Smooth muscle cell (in vitro differentiated cells): Measurements from ENCODE around the gene SMIM41. TPM values are rescaled to one million over a fixed set of nuclear protein-coding genes. Genes with fewer than 3 reads are reported as not detected.

Experiments used
- DNase-seq: peaks from one replicate; lab custom pipeline; 2025; ENCODE audit not compliant: unreplicated experiment; lab: John Stamatoyannopoulos, UW
- H2AFZ ChIP-seq: fragments of 200-600 bp; sonication (generic); 2 replicates; pipeline ENCODE4 v1.6.0; 2016; ENCODE audit warnings: antibody characterized with exemption, low read depth, mild to moderate bottlenecking
- H3F3A ChIP-seq: fragments of 200-600 bp; sonication (generic); 2 replicates; pipeline ENCODE4 v1.6.0; 2017; ENCODE audit warnings: antibody characterized with exemption, low read depth
- H3K27ac ChIP-seq: fragments of 200-600 bp; sonication (generic); 2 replicates; pipeline ENCODE4 v1.5.1; 2016; ENCODE audit warnings: low read depth, mild to moderate bottlenecking
- H3K27me3 ChIP-seq: fragments of 200-600 bp; sonication (generic); 2 replicates; pipeline ENCODE4 v1.6.1; 2016; ENCODE audit warnings: low read depth, mild to moderate bottlenecking
- H3K36me3 ChIP-seq: fragments of 200-600 bp; sonication (generic); 2 replicates; pipeline ENCODE4 v1.5.1; 2016; ENCODE audit warnings: low read depth
- H3K4me1 ChIP-seq: fragments of 200-600 bp; sonication (generic); 2 replicates; pipeline ENCODE4 v1.5.1; 2016; ENCODE audit warnings: low read depth
- H3K4me2 ChIP-seq: fragments of 200-600 bp; sonication (generic); 2 replicates; pipeline ENCODE4 v1.6.0; 2016; ENCODE audit warnings: mild to moderate bottlenecking
- H3K4me3 ChIP-seq: fragments of 200-600 bp; sonication (generic); 2 replicates; pipeline ENCODE4 v1.5.1; 2016; ENCODE audit warnings: mild to moderate bottlenecking
- H3K79me2 ChIP-seq: fragments of 200-600 bp; sonication (generic); 2 replicates; pipeline ENCODE4 v1.6.0; 2016; ENCODE audit warnings: low read depth, mild to moderate bottlenecking
- H3K9ac ChIP-seq: fragments of 200-600 bp; sonication (generic); 2 replicates; pipeline ENCODE4 v1.6.0; 2016; ENCODE audit warnings: low read depth
- H3K9me3 ChIP-seq: fragments of 200-600 bp; sonication (generic); replicated peaks from 2 replicates; pipeline ENCODE4 v1.5.1; 2016; ENCODE audit warnings: low read depth
- H4K20me1 ChIP-seq: fragments of 200-600 bp; sonication (generic); 2 replicates; pipeline ENCODE4 v1.6.0; 2016; ENCODE audit warnings: low read depth
- WGBS: methylation state at CpG from one replicate; pipeline ENCODE4 v1.1.7; 2016; ENCODE audit warnings: low lambda C conversion rate; 5-methylcytosine and 5-hydroxymethylcytosine counted together
- polyA plus RNA-seq: library from polyadenylated mRNA; unstranded; fragments of >200 nt; fragmentation: Nextera tagmentation; extraction: Ambion mirVana; gene quantifications from 2 replicates; pipeline ENCODE4 v1.2.1, GENCODE V29; 2016
- total RNA-seq: library from RNA; depleted of rRNA; stranded (reverse); fragments of >200 nt; gene quantifications from 2 replicates; pipeline ENCODE4 v1.2.3, GENCODE V29; 2014
- TF ChIP-seq, protein P1 (sequence below): fragments of 200-600 bp; sonication (generic); IDR thresholded peaks from 2 replicates; pipeline ENCODE4 v1.5.1; 2017; ENCODE audit warnings: borderline replicate concordance, mild to moderate bottlenecking, antibody characterized with exemption; ENCODE audit not compliant: insufficient read depth, poor library complexity, severe bottlenecking

The SMIM41 gene
- total and polyA plus RNA-seq, 2 experiments from 2014 or later: not detected

DNA sequence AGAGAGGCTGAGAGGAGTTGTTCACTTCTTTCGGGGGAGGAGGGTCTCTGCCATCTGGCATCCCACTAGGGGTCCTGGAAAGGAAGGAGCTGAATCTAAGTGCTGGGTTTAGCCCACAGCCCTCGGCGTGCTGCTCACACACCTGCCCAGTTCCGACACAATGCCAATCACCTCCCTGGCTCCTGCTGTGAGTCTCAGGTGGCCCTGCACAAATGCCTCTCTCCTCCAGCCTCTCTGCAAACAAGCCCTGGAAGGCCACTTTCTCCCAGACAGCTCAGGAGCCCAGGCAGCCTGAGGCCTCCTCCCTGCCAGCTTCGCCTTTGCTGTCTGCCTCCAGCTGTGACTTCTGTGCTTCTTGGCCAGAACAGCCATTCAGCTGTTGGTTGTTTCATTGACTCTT lies 51.2 kb downstream of the SMIM41 start:
- Histone ChIP-seq H3K9ac (no peak overlapping the region), H3K36me3 (no peaks in the 10 kb centered on the region), H3K9me3 (no peaks in the 10 kb centered on the region), H3F3A (no peaks in the 10 kb centered on the region), H3K4me2 (no peak overlapping the region), H3K79me2 (no peaks in the 10 kb centered on the region), H3K27ac (no peak overlapping the region), H3K27me3 (no peaks in the 10 kb centered on the region), H4K20me1 (no peaks in the 10 kb centered on the region), H2AFZ (no peak overlapping the region), H3K4me3 (no peak overlapping the region), H3K4me1 (no peaks in the 10 kb centered on the region)
- WGBS: 88% methylated on average over 5 of the region's 5 CpGs
- DNase-seq: no peak
- TF ChIP-seq, protein P1, sequence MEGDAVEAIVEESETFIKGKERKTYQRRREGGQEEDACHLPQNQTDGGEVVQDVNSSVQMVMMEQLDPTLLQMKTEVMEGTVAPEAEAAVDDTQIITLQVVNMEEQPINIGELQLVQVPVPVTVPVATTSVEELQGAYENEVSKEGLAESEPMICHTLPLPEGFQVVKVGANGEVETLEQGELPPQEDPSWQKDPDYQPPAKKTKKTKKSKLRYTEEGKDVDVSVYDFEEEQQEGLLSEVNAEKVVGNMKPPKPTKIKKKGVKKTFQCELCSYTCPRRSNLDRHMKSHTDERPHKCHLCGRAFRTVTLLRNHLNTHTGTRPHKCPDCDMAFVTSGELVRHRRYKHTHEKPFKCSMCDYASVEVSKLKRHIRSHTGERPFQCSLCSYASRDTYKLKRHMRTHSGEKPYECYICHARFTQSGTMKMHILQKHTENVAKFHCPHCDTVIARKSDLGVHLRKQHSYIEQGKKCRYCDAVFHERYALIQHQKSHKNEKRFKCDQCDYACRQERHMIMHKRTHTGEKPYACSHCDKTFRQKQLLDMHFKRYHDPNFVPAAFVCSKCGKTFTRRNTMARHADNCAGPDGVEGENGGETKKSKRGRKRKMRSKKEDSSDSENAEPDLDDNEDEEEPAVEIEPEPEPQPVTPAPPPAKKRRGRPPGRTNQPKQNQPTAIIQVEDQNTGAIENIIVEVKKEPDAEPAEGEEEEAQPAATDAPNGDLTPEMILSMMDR: no peak

DNA sequence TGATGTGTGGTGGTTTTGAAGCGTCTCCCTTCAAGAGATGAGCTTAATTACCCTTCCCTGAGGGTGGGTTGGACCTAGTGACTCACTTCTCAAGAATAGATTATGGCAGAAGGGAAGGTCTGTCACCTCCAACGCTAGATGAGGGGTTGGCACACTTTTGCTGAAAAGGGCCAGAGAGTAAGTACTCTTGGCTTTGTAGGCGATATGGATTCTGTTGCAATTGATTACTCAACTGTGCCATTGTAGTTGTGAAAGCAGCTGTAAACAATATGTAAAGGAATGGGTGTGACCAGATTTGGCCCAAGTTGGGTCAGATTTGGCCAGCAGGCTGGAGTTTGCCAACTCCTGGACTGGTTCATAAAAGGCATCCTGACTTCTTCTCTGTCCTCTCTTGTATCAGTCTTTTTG lies 53.3 kb downstream of the SMIM41 start:
- 75% methylated on average over 3 of the region's 3 CpGs for WGBS

GRCh38 chr12:52137746-52138145 lies 58.2 kb downstream of the SMIM41 start:
- Histone ChIP-seq H3K27ac (no peak overlapping the region), H3K4me2 (no peak overlapping the region), H3K4me3 (no peak overlapping the region), H3K27me3 (no peaks in the 10 kb centered on the region), H3K9me3 (no peaks in the 10 kb centered on the region), H4K20me1 (no peaks in the 10 kb centered on the region), H3K79me2 (no peaks in the 10 kb centered on the region), H3K9ac (no peak overlapping the region), H3K36me3 (no peaks in the 10 kb centered on the region), H3K4me1 (no peaks in the 10 kb centered on the region), H3F3A (no peaks in the 10 kb centered on the region), H2AFZ (no peak overlapping the region)
- no peak for DNase-seq
- 93% methylated on average over 5 of the region's 5 CpGs for WGBS
- TF ChIP-seq, protein P1: no peak

More for the DNA sequence above, 53.3 kb downstream of the SMIM41 start:
- TF ChIP-seq, protein P1: no peak
- no peaks in the 10 kb centered on the region for H3K4me1 ChIP-seq
- no peaks in the 10 kb centered on the region for H3F3A ChIP-seq
- DNase-seq: no peak
- no peak overlapping the region for H2AFZ ChIP-seq
- H3K9me3 ChIP-seq: no peaks in the 10 kb centered on the region
- H3K27ac ChIP-seq: no peak overlapping the region
- no peaks in the 10 kb centered on the region for H3K36me3 ChIP-seq
- H3K4me3 ChIP-seq: no peak overlapping the region
- H3K79me2 ChIP-seq: no peaks in the 10 kb centered on the region
- H4K20me1 ChIP-seq: no peaks in the 10 kb centered on the region
- no peak overlapping the region for H3K9ac ChIP-seq
- H3K4me2 ChIP-seq: no peak overlapping the region
- no peaks in the 10 kb centered on the region for H3K27me3 ChIP-seq

DNA sequence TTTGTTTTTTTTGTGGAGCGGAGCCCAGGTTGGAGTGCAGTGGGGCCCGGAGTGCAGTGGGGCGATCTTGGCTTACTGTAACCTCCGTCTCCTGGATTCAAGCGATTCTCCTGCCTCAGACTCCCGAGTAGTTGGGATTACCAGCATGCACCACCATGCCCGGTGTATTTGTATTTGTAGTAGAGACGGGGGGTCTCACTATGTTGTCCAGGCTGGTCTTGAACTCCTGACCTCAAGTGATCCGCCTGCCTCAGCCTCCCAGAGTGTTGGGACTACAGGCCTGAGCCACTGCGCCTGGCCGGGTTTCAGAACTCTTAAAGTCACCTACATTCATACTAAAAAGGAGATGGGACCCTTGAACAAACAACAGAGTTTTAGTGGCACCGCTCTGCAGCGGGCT lies 59.6 kb downstream of the SMIM41 start:
- TF ChIP-seq, protein P1: no peak
- H3K27me3 ChIP-seq: no peaks in the 10 kb centered on the region
- no peak for DNase-seq

More for the DNA sequence above, 59.6 kb downstream of the SMIM41 start:
- Histone ChIP-seq H3K27ac (no peak overlapping the region), H4K20me1 (no peaks in the 10 kb centered on the region), H3K9me3 (no peaks in the 10 kb centered on the region), H3K4me2 (no peak overlapping the region), H3K36me3 (no peaks in the 10 kb centered on the region), H2AFZ (no peak overlapping the region), H3K4me1 (no peaks in the 10 kb centered on the region), H3K4me3 (no peak overlapping the region), H3K9ac (no peak overlapping the region), H3K79me2 (no peaks in the 10 kb centered on the region), H3F3A (no peaks in the 10 kb centered on the region)
- 87% methylated on average over 13 of the region's 13 CpGs for WGBS
